Measurements from ENCODE around the gene MAP7D1. TPM values are rescaled to one million over a fixed set of nuclear protein-coding genes. Genes with fewer than 3 reads are reported as not detected.
"Not testable (repeated sequence)": the region's sequence is repeated elsewhere in the genome, so short reads cannot be mapped to it uniquely, and the experiment has no call there.

The MAP7D1 gene
- total RNA-seq, 1 donor from 2014 or later = 123 TPM

DNA sequence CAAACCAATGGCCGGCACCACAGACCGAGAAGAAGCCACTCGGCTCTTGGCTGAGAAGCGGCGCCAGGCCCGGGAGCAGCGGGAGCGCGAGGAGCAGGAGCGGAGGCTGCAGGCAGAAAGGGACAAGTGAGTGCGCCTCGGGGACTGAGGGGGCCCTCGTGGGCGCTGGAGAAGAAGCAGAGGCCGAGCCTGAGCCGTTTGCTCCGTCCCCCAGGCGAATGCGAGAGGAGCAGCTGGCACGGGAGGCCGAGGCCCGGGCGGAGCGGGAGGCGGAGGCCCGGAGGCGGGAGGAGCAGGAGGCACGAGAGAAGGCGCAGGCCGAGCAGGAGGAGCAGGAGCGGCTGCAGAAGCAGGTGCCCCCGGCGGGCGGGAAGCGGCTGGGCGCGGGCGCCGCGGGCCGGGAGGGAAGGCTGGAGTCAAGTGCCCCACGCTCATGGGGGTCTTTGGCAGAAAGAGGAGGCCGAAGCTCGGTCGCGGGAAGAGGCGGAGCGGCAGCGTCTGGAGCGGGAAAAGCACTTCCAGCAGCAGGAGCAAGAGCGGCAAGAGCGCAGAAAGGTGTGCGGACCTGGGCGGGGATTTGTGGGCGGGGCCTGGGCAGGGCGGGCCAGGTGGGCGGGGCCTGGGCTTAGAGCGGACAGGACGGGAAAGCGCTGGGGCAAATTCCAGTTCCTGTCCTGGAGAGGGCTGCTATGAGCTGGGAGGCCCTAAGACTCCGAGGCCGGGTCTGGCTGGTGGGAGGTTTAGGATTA lies 22.7 kb downstream of the MAP7D1 start:
- no peak for ATAC-seq
- no peak for DNase-seq (ENCODE audit: low spot score)
- intact Hi-C loops (cut with DNase I) = no loop called here

DNA sequence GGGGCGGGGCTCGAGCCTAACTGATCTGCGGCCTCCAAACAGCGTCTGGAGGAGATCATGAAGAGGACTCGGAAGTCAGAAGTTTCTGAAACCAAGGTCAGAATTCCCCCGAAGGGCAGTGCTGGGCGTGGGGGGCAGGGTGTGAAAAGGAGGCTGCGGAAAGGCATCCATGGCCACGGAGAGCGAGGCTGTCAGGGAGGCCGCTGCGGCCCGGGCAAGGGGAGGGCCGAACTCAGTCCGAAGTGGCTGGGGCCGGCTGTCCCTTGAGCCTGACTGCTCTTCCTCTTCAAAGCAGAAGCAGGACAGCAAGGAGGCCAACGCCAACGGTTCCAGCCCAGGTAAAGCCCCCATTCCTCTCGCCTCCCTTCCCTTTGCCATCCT lies 23.2 kb downstream of the MAP7D1 start:
- no peak for ATAC-seq
- no peak for DNase-seq (ENCODE audit: low spot score)
- intact Hi-C loops (cut with DNase I) = no loop called here

DNA sequence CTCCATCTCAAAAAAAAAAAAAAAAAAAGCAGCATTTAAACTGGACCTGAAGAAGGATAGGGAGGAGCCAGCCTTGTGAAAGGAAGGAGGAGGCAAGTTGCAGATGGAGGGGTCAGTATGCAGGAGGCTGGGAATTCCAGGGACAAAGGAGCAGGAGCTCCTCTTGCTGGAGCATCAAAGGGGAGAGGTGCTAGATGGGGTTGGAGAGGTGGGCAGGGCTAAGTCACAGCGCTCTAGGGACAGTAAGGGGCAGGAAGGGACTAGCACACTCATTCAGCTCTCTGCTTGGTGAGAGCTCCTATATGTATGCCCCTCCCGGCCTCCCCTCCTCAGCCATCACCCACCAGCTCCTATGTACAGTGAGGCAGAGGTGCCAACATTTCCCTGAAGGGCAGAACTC lies 26.8 kb downstream of the MAP7D1 start:
- ATAC-seq = no peak
- intact Hi-C loops (cut with DNase I) = no loop called here

DNA sequence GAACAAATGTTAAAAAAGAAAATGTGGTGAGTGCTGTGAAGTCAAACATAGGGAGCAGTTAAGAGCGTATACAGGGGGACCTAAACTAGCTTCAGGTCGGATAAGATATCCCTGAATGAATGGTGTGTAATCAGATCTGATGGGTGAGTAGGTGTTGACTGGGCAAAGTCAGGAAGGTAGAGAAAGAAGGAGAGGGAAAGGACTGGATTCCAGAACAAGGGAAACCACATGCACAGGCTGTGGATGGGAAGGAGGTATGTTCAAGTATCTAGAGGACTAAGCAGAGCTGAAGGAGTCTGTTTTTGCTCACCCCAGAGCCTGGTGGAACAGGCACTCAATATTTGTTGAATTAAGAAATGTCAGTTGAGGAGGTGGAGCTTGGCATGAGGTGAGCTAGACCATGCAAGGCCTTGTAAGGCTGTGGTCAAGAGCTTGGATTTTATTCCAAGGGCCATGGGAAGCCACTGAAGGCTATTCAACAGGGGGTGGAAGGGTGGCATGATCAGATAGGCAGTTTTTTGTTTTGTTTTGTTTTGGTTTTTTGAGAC lies 27.4 kb downstream of the MAP7D1 start:
- no peak for DNase-seq (ENCODE audit: low spot score)
- no peak for ATAC-seq
- intact Hi-C loops (cut with DNase I) = no loop called here

More for the DNA sequence above, 26.8 kb downstream of the MAP7D1 start:
- DNase-seq (ENCODE audit: low spot score) = no peak

DNA sequence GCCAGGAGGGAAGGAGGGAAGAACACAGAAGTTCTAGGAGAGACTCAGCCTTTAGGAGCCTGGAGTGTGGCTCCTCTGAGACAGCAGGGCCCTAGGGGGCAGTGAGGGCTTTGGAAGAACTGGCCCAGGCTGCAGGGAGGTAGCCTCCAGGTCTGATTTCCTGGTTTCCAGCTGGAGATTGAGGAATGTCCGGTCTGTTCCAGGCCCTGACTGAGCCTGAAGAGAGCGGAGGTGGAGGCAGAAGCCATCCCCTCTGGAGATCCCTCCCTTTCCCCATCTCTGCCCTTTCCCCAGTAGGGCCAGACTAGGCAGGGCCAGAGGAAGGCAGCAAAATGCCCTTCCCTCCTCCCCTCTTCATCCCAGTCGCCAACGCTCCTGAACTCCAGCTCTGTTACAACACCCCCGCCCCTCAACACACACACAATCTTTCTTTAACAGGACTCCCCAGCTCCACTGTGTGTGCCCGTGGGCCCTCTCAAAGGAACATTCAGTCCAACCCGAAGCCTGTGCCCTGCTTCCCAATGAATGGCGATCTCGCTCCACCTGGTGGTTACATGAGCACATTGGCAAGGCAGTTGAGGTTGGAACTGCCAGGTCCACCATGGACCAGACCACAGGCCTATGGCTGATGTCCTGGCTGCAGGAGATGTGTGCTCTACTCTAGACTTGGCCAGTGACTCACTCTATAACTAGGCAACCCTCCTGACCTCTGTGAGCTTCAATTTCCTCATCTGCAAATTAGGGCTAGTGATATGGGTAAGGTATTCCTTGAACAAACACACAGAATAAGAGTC lies 32.0 kb downstream of the MAP7D1 start:
- DNase-seq (ENCODE audit: low spot score) (peak; percentile 89), ATAC-seq (peak; percentile 95)
- intact Hi-C loops (cut with DNase I) = no loop called here

DNA sequence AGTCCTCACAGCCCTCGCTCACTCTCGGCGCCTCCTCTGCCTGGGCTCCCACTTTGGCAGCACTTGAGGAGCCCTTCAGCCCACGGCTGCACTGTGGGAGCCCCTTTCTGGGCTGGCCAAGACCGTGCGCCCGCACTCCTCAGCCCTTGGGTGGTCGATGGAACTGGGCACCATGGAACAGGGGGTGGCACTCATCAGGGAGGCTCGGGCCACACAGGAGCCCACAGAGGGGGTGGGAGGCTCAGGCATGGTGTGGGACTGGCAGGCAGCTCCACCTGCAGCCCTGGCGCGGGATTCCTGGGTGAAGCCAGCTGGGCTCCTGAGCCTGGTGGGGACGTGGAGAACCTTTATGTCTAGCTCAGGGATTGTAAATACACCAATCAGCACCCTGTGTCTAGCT lies 40.8 kb downstream of the MAP7D1 start:
- intact Hi-C loops (cut with DNase I); DNase-seq (ENCODE audit: low spot score); ATAC-seq: not testable (repeated sequence)

DNA sequence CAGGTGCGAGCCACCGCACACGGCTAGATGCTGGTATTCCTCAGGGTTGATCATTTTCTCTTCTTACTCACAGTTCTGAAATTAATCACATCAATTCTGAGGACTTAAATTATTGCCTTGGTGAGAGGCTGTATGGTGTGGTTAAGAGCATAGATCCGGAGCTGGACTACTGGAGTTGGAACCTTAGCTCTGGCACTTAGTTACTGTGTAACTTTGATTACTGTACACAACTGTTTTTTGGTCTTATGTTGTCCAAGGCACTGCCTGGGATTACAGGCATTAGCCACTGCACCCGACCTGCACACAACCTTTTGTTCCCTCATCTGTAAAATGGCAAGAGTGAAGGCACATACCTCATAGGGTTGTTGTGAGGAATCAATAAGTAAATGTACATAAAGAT lies 42.7 kb downstream of the MAP7D1 start:
- ATAC-seq (no peak), DNase-seq (ENCODE audit: low spot score) (no peak)
- intact Hi-C loops (cut with DNase I) = no loop called here

DNA sequence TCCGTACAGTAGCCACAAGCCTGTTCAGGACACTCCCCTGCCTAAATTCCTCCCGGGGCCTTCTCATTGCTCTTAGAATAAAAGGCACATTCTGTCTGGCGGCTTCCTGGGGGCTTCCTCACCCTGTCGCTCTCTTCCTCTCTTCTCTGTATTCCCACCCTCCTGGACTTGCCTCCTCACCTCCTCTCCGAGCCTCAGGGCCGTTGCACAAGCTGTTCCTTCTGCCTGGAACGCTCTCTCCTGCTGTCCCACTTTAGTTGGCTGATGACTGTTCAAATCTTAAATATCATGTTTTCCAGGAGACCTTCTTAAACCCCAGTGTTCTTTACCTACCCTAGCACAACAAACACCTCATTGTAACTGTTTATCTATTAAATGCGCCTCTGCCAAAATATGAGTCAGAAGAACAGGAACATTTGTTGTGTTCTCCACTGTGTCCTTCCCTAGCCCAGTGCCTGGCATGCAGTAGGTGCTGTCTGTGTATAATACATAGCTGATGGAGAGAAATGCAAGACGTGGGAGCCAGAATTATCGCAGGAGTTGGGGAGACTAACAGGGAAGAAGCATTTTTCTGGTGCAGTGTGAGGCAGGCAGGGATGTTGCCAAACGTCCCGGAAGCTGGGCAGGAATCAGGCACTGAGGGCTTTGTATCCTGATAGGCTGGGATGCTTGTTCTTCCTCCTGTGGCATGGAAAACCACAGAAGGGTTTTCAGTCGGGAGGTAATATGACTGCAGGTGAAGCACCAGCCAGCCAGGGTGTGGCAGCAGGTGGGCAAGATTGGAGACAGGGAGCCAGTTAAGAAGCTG lies 44.2 kb downstream of the MAP7D1 start:
- intact Hi-C loops (cut with DNase I) = no loop called here
- no peak for DNase-seq (ENCODE audit: low spot score)
- no peak for ATAC-seq

DNA sequence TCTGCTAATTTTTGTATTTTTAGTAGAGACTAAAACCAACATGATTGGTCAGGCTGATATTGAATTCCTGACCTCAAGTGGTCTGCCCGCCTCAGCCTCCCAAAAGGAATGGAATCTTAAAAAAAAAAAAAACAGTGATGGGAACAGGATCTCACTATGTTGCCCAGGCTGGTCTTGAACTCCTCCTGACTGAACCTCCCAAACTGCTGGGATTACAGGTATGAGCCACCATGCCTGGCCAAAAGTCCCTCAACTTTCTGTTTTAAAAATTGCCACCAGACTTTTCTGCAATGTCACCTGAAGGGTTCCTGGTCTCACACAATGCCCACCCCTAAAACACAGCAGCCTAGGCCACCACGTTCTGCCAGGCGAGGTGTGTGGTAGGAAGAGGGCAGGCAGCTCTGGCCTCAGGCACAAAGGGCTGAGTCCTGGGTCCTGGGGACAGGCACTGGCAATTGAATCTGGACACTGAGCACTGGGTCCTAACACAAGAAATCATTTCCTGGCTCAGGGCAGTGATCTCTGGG lies 47.1 kb downstream of the MAP7D1 start:
- ATAC-seq (no peak), DNase-seq (ENCODE audit: low spot score) (no peak)
- intact Hi-C loops (cut with DNase I) = no loop called here

DNA sequence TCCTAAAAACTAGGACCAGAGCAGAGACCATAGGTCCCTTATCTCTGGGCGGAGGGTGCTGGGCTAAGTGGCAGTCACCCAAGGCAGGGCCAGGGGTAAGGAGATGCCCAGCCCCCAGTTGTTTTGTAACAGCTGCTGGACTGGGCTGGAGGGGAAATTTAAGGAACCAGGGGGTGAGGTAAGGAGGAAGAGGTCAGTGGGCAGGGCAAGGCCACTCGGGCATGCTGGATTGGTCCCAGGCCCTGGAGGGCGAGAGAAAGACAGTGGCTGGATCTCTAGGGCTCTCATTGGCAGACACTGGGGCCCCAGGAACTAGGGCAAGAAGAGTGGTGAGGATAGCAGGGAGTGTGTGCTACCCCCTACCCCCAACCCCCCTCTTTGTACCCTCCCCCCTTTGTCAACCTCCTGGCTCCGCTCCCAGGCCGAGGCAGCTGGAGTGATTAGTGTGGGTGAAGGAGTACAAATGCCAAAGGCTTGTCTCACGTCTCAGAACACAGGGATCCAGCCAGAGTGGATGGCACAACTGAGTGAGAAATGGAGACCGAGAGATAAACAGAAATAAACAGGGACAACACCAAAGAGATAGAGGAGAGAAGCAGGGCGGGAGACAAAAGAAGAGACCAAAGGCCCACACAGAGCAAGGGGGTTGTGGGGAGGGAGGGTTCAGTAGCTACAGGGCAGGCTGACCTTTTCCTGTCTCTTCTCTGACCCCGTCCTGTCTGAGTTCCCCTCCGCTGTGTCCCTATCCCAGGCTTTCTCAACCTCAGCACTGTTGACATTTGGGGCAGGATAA lies 47.8 kb downstream of the MAP7D1 start:
- DNase-seq (ENCODE audit: low spot score) (no peak), ATAC-seq (peak; percentile 65)
- intact Hi-C loops (cut with DNase I) = no loop called here

DNA sequence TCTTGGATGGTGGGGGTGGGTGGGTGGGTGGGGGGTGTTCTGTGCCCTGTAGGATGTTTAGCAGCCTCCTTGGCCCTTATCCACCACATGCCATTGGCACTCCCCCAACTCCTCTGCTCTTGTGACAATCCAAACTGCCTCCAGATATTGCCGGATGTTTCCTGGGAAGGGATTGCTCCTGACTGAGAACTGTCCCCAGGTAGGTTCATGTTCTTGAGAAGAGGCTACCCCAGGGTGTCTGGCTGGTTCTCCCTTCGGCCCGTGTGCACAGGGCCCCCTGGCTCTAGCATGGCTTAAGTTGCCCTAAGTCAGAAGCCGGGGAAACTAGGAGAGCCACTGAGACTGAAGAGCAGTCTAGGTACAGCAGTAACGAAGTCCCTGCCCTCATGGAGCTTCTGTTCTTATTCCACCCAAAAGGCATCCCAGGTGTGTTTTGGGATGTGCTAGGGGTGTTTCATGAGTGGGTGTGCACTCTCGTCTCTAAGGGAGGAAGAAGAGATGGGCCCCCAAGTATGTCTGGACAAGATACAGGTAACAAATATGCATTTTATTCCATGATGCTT lies 48.5 kb downstream of the MAP7D1 start:
- intact Hi-C loops (cut with DNase I) = no loop called here
- ATAC-seq (no peak), DNase-seq (ENCODE audit: low spot score) (no peak)

DNA sequence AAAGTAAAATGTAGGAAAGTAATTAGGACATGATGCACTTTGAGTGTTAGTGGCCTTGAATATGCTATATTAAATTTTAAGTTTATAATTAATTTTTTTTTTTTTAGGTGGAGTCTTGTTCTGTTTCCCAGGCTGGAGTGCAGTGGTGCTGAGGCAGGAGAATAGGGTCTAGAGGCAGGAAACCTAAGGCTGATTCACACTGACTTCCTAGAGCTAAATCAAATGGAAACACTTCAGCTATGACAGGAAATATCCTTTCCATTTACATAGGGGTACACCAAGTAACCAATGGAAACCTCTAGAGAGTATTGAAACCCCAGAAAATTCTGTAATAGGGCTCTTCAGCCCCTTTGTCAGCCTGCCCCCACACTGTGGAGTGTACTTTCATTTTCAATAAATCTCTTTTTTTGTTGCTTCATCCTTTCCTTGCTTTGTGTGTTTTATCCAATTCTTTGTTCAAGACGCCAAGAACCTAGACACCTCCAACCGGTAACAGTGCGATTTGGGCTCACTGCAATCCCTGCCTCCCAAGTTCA lies 50.4 kb downstream of the MAP7D1 start:
- ATAC-seq (no peak), DNase-seq (ENCODE audit: low spot score) (no peak)
- intact Hi-C loops (cut with DNase I) = no loop called here

DNA sequence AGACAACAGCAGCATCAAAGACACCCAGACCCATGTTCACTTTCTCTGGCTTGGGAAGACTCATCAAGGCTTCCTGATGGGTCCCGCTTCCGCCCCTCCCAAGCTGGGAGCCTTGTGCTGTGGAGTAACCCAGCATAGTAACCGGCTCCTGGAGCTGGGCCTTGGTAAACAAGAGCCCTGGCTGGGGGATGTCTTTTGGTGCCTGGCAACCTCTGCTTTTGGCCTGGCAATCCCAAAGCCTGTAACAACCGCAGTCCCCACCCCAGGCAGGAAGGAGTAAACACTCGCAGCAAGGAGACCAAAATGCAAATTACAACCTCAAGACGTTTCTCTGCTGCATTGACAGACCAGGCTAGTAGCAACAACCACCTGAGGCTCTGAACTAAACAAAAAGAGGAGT lies 51.4 kb downstream of the MAP7D1 start:
- DNase-seq (ENCODE audit: low spot score) (peak; percentile 70), ATAC-seq (peak; percentile 82)
- intact Hi-C loops (cut with DNase I) = no loop called here

DNA sequence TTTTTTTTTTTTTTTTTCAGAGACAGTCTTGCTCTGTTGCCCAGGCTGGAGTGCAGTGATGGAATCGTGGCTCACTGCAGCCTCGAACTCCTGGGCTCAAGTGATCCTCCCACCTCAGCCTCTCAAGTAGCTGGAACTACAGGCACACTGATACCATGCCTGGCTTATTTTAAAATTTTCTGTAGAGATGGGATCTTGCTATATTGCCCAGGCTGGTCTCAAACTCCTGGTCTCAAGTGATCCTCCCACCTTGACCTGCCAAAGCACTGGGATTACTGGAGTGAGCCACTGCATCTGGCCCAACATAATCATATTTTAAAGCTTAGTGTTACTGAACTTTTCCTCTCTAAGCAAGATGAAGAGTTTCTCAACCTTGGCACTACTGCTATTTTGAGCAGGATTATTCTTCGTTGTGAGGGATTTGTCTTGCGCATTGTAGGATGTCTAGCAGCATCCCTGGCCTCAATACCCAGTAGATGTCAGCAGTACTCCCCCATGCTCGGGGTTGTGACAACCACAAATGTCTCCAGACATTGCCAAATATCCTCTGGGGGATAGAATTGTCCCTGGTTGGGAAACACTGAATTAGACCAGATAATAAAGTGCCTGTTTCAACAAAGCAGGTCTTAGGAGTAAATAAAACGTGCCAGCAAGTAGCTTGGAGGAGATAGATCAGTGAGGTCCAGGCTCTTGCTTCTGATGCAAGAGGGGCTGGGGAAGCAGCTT lies 53.2 kb downstream of the MAP7D1 start:
- ATAC-seq (peak; percentile 72), DNase-seq (ENCODE audit: low spot score) (no peak)
- intact Hi-C loops (cut with DNase I) = no loop called here

DNA sequence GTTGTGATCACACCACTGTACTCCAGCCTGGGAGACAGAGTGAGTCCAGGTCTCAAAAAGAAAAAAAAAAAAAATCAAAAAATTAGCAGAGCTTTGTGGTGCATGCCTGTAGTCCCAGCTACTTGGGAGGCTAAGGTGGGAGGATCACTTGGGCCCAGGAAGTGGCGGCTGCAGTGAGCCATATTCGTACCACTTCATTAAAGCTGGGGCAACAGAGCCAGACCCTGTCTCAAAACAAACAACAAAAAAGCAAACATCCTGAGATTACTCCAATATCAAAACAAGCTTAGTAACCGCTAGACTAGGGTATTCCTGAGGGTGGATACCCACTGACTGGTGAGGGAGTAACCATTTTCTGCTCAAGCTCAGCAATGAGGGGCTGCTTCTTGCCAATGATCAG lies 55.3 kb downstream of the MAP7D1 start:
- ATAC-seq = no peak
- DNase-seq (ENCODE audit: low spot score) = no peak
- intact Hi-C loops (cut with DNase I) = no loop called here

DNA sequence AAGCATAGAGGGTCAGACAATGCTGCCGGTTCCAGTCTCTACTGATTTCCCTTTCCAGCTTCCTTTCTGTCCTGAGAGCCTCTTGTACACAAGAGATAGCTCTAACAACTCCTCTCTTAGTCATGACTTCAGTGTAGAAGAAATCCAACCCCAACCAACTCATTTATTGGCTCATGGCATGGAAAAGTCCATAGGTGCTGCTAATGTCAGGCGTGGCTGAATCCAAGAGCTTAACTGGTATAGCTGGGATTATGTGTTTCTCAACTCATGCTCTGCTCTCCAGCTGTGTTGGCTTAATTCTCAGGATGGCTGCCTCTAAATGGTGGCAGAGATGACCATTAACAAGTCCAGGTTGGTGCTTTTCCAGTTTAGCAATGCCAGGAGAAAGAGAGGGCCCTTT lies 55.9 kb downstream of the MAP7D1 start:
- no peak for ATAC-seq
- no peak for DNase-seq (ENCODE audit: low spot score)
- intact Hi-C loops (cut with DNase I) = no loop called here

DNA sequence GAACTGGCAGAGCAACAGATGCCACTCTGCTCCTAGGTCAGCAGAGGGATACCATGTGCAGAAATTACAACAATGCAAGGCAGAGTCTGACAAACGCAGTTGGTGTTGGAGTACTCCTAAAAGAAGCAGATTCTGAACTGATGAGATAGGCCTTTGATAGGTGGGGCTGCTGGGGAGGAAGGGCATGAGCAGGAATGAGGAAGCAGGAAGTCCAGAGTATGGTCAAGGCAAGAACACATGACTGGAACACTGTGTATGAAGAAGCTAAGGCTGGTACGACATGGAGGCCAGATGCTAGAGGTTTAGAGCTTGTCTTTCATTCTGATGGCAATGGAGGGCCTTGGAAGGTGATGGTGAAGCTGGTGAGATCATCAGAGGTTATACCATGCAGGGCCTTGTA lies 56.8 kb downstream of the MAP7D1 start:
- intact Hi-C loops (cut with DNase I) = no loop called here
- no peak for DNase-seq (ENCODE audit: low spot score)
- ATAC-seq = no peak
